ENCODE data around the gene MEX3C.

The MEX3C gene

GRCh38 chr18:51197661-51198424 lies at the start of gene MEX3C:
MEX3C (minus strand) TSS chr18:51197681; CDS start chr18:51197320, 361 bp downstream.
- peak; percentile 15; the same call in 1 of the 2 replicates for TF ChIP-seq CTCF (IDR thresholded peaks at IDR 0.05)

GRCh38 chr18:51241226-51241625 lies 43.7 kb upstream of the MEX3C start:
- TF ChIP-seq CTCF (IDR thresholded peaks at IDR 0.05): no peak

GRCh38 chr18:51236225-51236624 lies 38.7 kb upstream of the MEX3C start:
- no peak for TF ChIP-seq CTCF (IDR thresholded peaks at IDR 0.05)

GRCh38 chr18:51235009-51235789 lies 37.7 kb upstream of the MEX3C start:
- no peak for TF ChIP-seq CTCF (IDR thresholded peaks at IDR 0.05)

GRCh38 chr18:51234117-51235008 lies 36.9 kb upstream of the MEX3C start:
- TF ChIP-seq CTCF (IDR thresholded peaks at IDR 0.05): no peak

- no peak for TF ChIP-seq CTCF (IDR thresholded peaks at IDR 0.05)
Measured at GRCh38 chr18:51229328-51229727, 31.8 kb upstream of the MEX3C start.

- TF ChIP-seq CTCF (IDR thresholded peaks at IDR 0.05): no peak
Measured at GRCh38 chr18:51227660-51228059, 30.2 kb upstream of the MEX3C start.
